IMR-90 (cell line): ENCODE data around the gene HAAO. TPM values are rescaled to one million over a fixed set of nuclear protein-coding genes. Genes with fewer than 3 reads are reported as not detected.

ENCODE experiments used
- ATAC-seq: fragments of 200-7000 bp; cut with Tn5 transposase; 2 replicates; pipeline ENCODE4 v1.9.1; 2020; ENCODE audit warnings: low read depth, mild to moderate bottlenecking, moderate library complexity
- BruUV-seq: library from RNA; stranded (reverse); fragments of 400-500 nt; replicated peaks from 2 replicates; lab custom pipeline; 2021; lab: Mats Ljungman, UMichigan
- CTCF ChIA-PET: fragments of 300-600 bp; formaldehyde crosslinking; extraction: SDS; loops from one replicate; lab custom pipeline; 2021; ENCODE audit warnings: antibody characterized with exemption; lab: Yijun Ruan, JAX
- POLR2A ChIA-PET: fragments of 300-600 bp; sonication (Branson Sonifier 250); formaldehyde crosslinking; loops from one replicate; lab custom pipeline; 2022; ENCODE audit warnings: antibody characterized with exemption; ENCODE audit not compliant: unreplicated experiment; lab: Charles Lee
- DNase-seq: peaks from one replicate; pipeline ENCODE4 v3.0.0; 2013
- H2AFZ ChIP-seq: replicated peaks from 2 replicates; pipeline ENCODE3; 2013; ENCODE audit warnings: low read length, mild to moderate bottlenecking; ENCODE audit not compliant: poor library complexity
- H2AK5ac ChIP-seq: 2 replicates; pipeline ENCODE4 v1.6.1; 2013; ENCODE audit warnings: low read depth, low read length, inconsistent platforms
- H2AK9ac ChIP-seq: replicated peaks from 2 replicates; pipeline ENCODE3; 2013; ENCODE audit warnings: mild to moderate bottlenecking, low read depth, low read length, moderate library complexity; ENCODE audit not compliant: poor library complexity
- H2BK120ac ChIP-seq: 2 replicates; pipeline ENCODE4 v1.6.1; 2013; ENCODE audit warnings: low read depth, low read length, inconsistent platforms
- H2BK15ac ChIP-seq: 3 replicates; pipeline ENCODE4 v1.6.1; 2013; ENCODE audit warnings: low read depth, low read length, inconsistent platforms
- H2BK20ac ChIP-seq: 2 replicates; pipeline ENCODE4 v1.6.1; 2013; ENCODE audit warnings: low read depth, mild to moderate bottlenecking, inconsistent platforms, low read length, moderate library complexity
- H2BK5ac ChIP-seq: 2 replicates; pipeline ENCODE4 v1.6.1; 2013; ENCODE audit warnings: mild to moderate bottlenecking, low read depth, low read length, inconsistent platforms; ENCODE audit not compliant: poor library complexity, severe bottlenecking
- H3K14ac ChIP-seq: replicated peaks from 2 replicates; pipeline ENCODE4 v1.6.1; 2013; ENCODE audit warnings: low read depth, low read length, inconsistent platforms
- H3K18ac ChIP-seq: 2 replicates; pipeline ENCODE4 v1.6.1; 2013; ENCODE audit warnings: low read depth, low read length, control low read depth
- H3K23ac ChIP-seq: 2 replicates; pipeline ENCODE4 v1.6.1; 2013; ENCODE audit warnings: low read depth, low read length, inconsistent platforms
- H3K27ac ChIP-seq: 2 replicates; pipeline ENCODE4 v1.5.1; 2013; ENCODE audit warnings: mild to moderate bottlenecking, control low read depth, low read length; ENCODE audit not compliant: insufficient read depth
- H3K27me3 ChIP-seq: 2 replicates; pipeline ENCODE4 v1.6.1; 2013; ENCODE audit warnings: low read length; ENCODE audit not compliant: control insufficient read depth, insufficient read depth
- H3K36me3 ChIP-seq: 2 replicates; pipeline ENCODE4 v1.6.1; 2013; ENCODE audit warnings: low read length, mixed read lengths; ENCODE audit not compliant: control insufficient read depth, insufficient read depth
- H3K4ac ChIP-seq: 2 replicates; pipeline ENCODE4 v1.6.1; 2013; ENCODE audit warnings: low read depth, low read length, inconsistent platforms
- H3K4me1 ChIP-seq: 2 replicates; pipeline ENCODE4 v1.6.1; 2013; ENCODE audit warnings: low read length, mixed read lengths; ENCODE audit not compliant: control insufficient read depth, insufficient read depth
- H3K4me2 ChIP-seq: 2 replicates; pipeline ENCODE4 v1.6.1; 2013; ENCODE audit warnings: low read depth, mild to moderate bottlenecking, control low read depth, low read length, moderate library complexity
- H3K4me3 ChIP-seq: 2 replicates; pipeline ENCODE4 v1.5.1; 2013; ENCODE audit warnings: low read depth, mild to moderate bottlenecking, control low read depth, low read length, moderate library complexity; ENCODE audit not compliant: insufficient read depth
- H3K56ac ChIP-seq: 2 replicates; pipeline ENCODE4 v1.6.1; 2013; ENCODE audit warnings: low read length, inconsistent platforms; ENCODE audit not compliant: insufficient read depth; ENCODE audit errors: extremely low read depth
- H3K79me1 ChIP-seq, 2 experiments: 2 replicates each; pipeline ENCODE4 v1.6.1; 2013; ENCODE audit warnings: low read length in 2 of 2, inconsistent platforms in 1 of 2, low read depth in 1 of 2
- H3K9ac ChIP-seq: 2 replicates; pipeline ENCODE4 v1.6.1; 2013; ENCODE audit warnings: low read depth, low read length, control low read depth
- H3K9me1 ChIP-seq: 2 replicates; pipeline ENCODE4 v1.6.1; 2013; ENCODE audit warnings: low read length, inconsistent platforms; ENCODE audit not compliant: insufficient read depth
- H3K9me3 ChIP-seq: 2 replicates; pipeline ENCODE4 v1.6.1; 2013; ENCODE audit warnings: low read length; ENCODE audit not compliant: control insufficient read depth, insufficient read depth
- H4K20me1 ChIP-seq: 2 replicates; pipeline ENCODE4 v1.6.1; 2013; ENCODE audit warnings: low read length, inconsistent platforms; ENCODE audit not compliant: insufficient read depth
- H4K5ac ChIP-seq: 2 replicates; pipeline ENCODE4 v1.6.1; 2013; ENCODE audit warnings: mild to moderate bottlenecking, low read depth, low read length, control low read depth
- H4K8ac ChIP-seq, 2 experiments: 2 replicates each; pipeline ENCODE4 v1.6.1; 2013; ENCODE audit warnings: low read depth in 2 of 2, low read length in 2 of 2, control low read depth in 1 of 2, inconsistent platforms in 1 of 2
- H4K91ac ChIP-seq: 2 replicates; pipeline ENCODE4 v1.6.1; 2013; ENCODE audit warnings: low read depth, low read length, inconsistent platforms; ENCODE audit not compliant: insufficient read depth
- BHLHE40 ChIP-seq: fragments of 150-350 bp; IDR thresholded peaks from 2 replicates; pipeline ENCODE4 v1.6.1; 2016; ENCODE audit warnings: mild to moderate bottlenecking, low read depth, low read length
- CEBPB ChIP-seq: IDR thresholded peaks from 2 replicates; pipeline ENCODE4 v1.6.1; 2012; ENCODE audit warnings: low read depth, low read length, improper control_type of control experiment
- CHD1 ChIP-seq: IDR thresholded peaks from 2 replicates; pipeline ENCODE4 v1.6.1; 2012; ENCODE audit warnings: low read depth, low read length, improper control_type of control experiment
- CTCF ChIP-seq: conservative IDR thresholded peaks from 2 replicates; pipeline ENCODE4 v1.5.1; 2012; ENCODE audit warnings: mild to moderate bottlenecking, low read depth, low read length, improper control_type of control experiment
- MAFK ChIP-seq: IDR thresholded peaks from 2 replicates; pipeline ENCODE4 v1.6.1; 2012; ENCODE audit warnings: low read depth, low read length, improper control_type of control experiment
- MXI1 ChIP-seq: IDR thresholded peaks from 2 replicates; pipeline ENCODE4 v1.6.1; 2012; ENCODE audit warnings: low read depth, mild to moderate bottlenecking, low read length, moderate library complexity, borderline replicate concordance
- NFE2L2 ChIP-seq: fragments of 150-350 bp; IDR thresholded peaks from 2 replicates; pipeline ENCODE4 v1.6.1; 2016; ENCODE audit warnings: low read depth, mild to moderate bottlenecking, low read length
- POLR2A ChIP-seq: IDR thresholded peaks from 2 replicates; pipeline ENCODE4 v1.6.1; 2012; ENCODE audit warnings: mild to moderate bottlenecking, low read depth, low read length
- RCOR1 ChIP-seq: IDR thresholded peaks from 2 replicates; pipeline ENCODE4 v1.6.1; 2012; ENCODE audit warnings: mild to moderate bottlenecking, low read length, improper control_type of control experiment; ENCODE audit not compliant: insufficient replicate concordance
- RFX5 ChIP-seq: IDR thresholded peaks from 2 replicates; pipeline ENCODE4 v1.8.0; 2012; ENCODE audit warnings: low read depth, mild to moderate bottlenecking, low read length, moderate library complexity
- SMC3 ChIP-seq: fragments of 150-350 bp; IDR thresholded peaks from 2 replicates; pipeline ENCODE4 v1.6.1; 2016; ENCODE audit warnings: low read depth, mild to moderate bottlenecking, antibody characterized with exemption, low read length, moderate library complexity
- WGBS, 2 experiments: methylation state at CpG; one replicate each; pipeline versions ENCODE4 v1.1.5 to v1.1.7; 2013; ENCODE audit warnings: missing lambda C conversion rate in 2 of 2; ENCODE audit not compliant: insufficient read length in 1 of 2; ENCODE audit errors: extremely low coverage in 2 of 2; 5-methylcytosine and 5-hydroxymethylcytosine counted together
- dilution Hi-C: fragments of 300-500 bp; cut with HindIII; formaldehyde crosslinking; loops from one replicate; pipeline ENCODE4 v1.14.3; 2018; ENCODE audit warnings: low sequenced_read_pairs; ENCODE audit not compliant: unreplicated experiment
- in situ Hi-C: fragments of 300-500 bp; cut with MboI; formaldehyde crosslinking; loops from 3 replicates; pipeline ENCODE4 v1.14.3; 2019; ENCODE audit warnings: low sequenced_read_pairs, inconsistent platforms, mixed read lengths
- intact Hi-C: fragments of 100-400 bp; cut with micrococcal nuclease; formaldehyde crosslinking; loops from 2 replicates; pipeline ENCODE4 v1.10.0; 2022
- polyA plus RNA-seq, 3 experiments: library from polyadenylated mRNA; depleted of rRNA; stranded (reverse); fragments of >200 nt; gene quantifications; 2 replicates each; pipeline ENCODE4 v1.2.3, GENCODE V29; 2012; ENCODE audit warnings: low replicate concordance in 1 of 3
- total RNA-seq: library from RNA; depleted of rRNA; stranded (reverse); fragments of >200 nt; gene quantifications from 2 replicates; pipeline ENCODE4 v1.2.3, GENCODE V29; 2012

HAAO gene
- total and polyA plus RNA-seq, 2 of the 4 experiments (the other 2 are of a cell fraction), result 0.05 to 0.18 TPM

- H2BK120ac ChIP-seq, result no peak overlapping the region
- no peaks in the 10 kb centered on the region for H3K4me1 ChIP-seq
- intact Hi-C loops (no loop called here), dilution Hi-C loops (no loop called here), in situ Hi-C loops (no loop called here)
- H4K20me1 ChIP-seq, result no peaks in the 10 kb centered on the region
- H3K36me3 ChIP-seq, result no peaks in the 10 kb centered on the region
- H2BK5ac ChIP-seq, result no peak overlapping the region
- H3K9me1 ChIP-seq, result no peaks in the 10 kb centered on the region
- H3K56ac ChIP-seq, result no peak overlapping the region
- H3K14ac ChIP-seq, result no peak overlapping the region
- DNase-seq (no peak), ATAC-seq (no peak)
- no peak for TF ChIP-seq MXI1
- TF ChIP-seq RCOR1, result no peak
- TF ChIP-seq POLR2A, result no peak
- TF ChIP-seq NFE2L2, result no peak
- TF ChIP-seq MAFK, result no peak
- TF ChIP-seq CHD1, result no peak
- no peak for TF ChIP-seq CTCF
- TF ChIP-seq SMC3, result no peak
- no peak for TF ChIP-seq CEBPB
- no peak for TF ChIP-seq BHLHE40
- TF ChIP-seq RFX5, result no peak
- no peak overlapping the region for H3K23ac ChIP-seq
- no peak overlapping the region for H3K4me2 ChIP-seq
- H4K8ac ChIP-seq, result no peak overlapping the region
- H3K27me3 ChIP-seq, result no peaks in the 10 kb centered on the region; the same call in 1 of the 2 replicates
- H4K91ac ChIP-seq, result no peak overlapping the region
- H2BK15ac ChIP-seq, result no peak overlapping the region
- no peak overlapping the region for H2BK20ac ChIP-seq
- no peak overlapping the region for H3K27ac ChIP-seq
- no peak overlapping the region for H2AFZ ChIP-seq
- WGBS, 2 experiments, result 92% methylated on average over 8 of the region's 9 CpGs; no CpG with 5 or more reads in 1 of the 2 experiments
- no peak overlapping the region for H2AK5ac ChIP-seq
- H3K79me1 ChIP-seq, result no peaks in the 10 kb centered on the region
- no peak overlapping the region for H3K4me3 ChIP-seq
- no peak overlapping the region for H2AK9ac ChIP-seq
- no peak overlapping the region for H3K9ac ChIP-seq
- no peak overlapping the region for H4K5ac ChIP-seq
- BruUV-seq, result no TSS peak
- ChIA-PET POLR2A (no interaction called here), CTCF (no interaction called here)
- no peaks in the 10 kb centered on the region for H3K9me3 ChIP-seq
- no peak overlapping the region for H3K4ac ChIP-seq
- no peak overlapping the region for H3K18ac ChIP-seq
These were observed 26.7 kb downstream of the HAAO start for GRCh38 chr2:42765686-42766085.
